Glutamatergic neuron (in vitro differentiated cells): ENCODE results near the gene MST1. TPM values are rescaled to one million over a fixed set of nuclear protein-coding genes. Genes with fewer than 3 reads are reported as not detected.

Experiments used
- DNase-seq: peaks from one replicate; pipeline ENCODE4 v3.0.0; 2022
- H3K27ac Mint-ChIP-seq: one replicate; pipeline ENCODE4 v1.8.0; 2020; ENCODE audit warnings: mild to moderate bottlenecking, mixed read lengths, inconsistent platforms; ENCODE audit not compliant: unreplicated experiment
- H3K27me3 Mint-ChIP-seq: one replicate; pipeline ENCODE4 v1.8.0; 2020; ENCODE audit warnings: mild to moderate bottlenecking, moderate library complexity, mixed read lengths, inconsistent platforms; ENCODE audit not compliant: unreplicated experiment
- H3K36me3 Mint-ChIP-seq: one replicate; pipeline ENCODE4 v1.8.0; 2020; ENCODE audit warnings: mild to moderate bottlenecking, mixed read lengths, inconsistent platforms; ENCODE audit not compliant: unreplicated experiment
- H3K4me1 Mint-ChIP-seq: one replicate; pipeline ENCODE4 v1.8.0; 2020; ENCODE audit warnings: mild to moderate bottlenecking, low read depth, mixed read lengths, inconsistent platforms; ENCODE audit not compliant: unreplicated experiment
- H3K4me3 Mint-ChIP-seq: one replicate; pipeline ENCODE4 v1.8.0; 2020; ENCODE audit warnings: mild to moderate bottlenecking, mixed read lengths, inconsistent platforms; ENCODE audit not compliant: unreplicated experiment
- H3K9me3 Mint-ChIP-seq: one replicate; pipeline ENCODE4 v1.8.0; 2020; ENCODE audit warnings: mild to moderate bottlenecking, moderate library complexity, mixed read lengths, inconsistent platforms; ENCODE audit not compliant: unreplicated experiment
- CTCF ChIP-seq: fragments of 200-600 bp; sonication (generic); IDR thresholded peaks from one replicate; pipeline ENCODE4 v1.5.0; 2021; ENCODE audit not compliant: partially characterized antibody, unreplicated experiment
- total RNA-seq: library from RNA; stranded (reverse); fragmentation: NEBNext Ultra II Directional; extraction: Animal tissue kit (Norgen Biotek cat#: 25700); gene quantifications from one replicate; pipeline ENCODE4 v1.2.1, GENCODE V29; 2021; ENCODE audit not compliant: unreplicated experiment

The MST1 gene
- total RNA-seq, 1 donor from 2014 or later: 23.4 TPM

GRCh38 chr3:49666592-49666991 is 22.7 kb downstream of the MST1 start:
- Mint-ChIP-seq H3K27ac (no peak overlapping the region), H3K27me3 (peaks cover 9% of the 10 kb centered on the region), H3K4me1 (no peaks in the 10 kb centered on the region), H3K36me3 (no peaks in the 10 kb centered on the region), H3K4me3 (no peak overlapping the region), H3K9me3 (peaks cover 13% of the 10 kb centered on the region)
- no peak for DNase-seq
- no peak for TF ChIP-seq CTCF

- Mint-ChIP-seq H3K36me3 (no peaks in the 10 kb centered on the region), H3K4me1 (no peaks in the 10 kb centered on the region), H3K4me3 (no peak overlapping the region), H3K27ac (no peak overlapping the region), H3K27me3 (peaks cover 7% of the 10 kb centered on the region), H3K9me3 (peaks cover 9% of the 10 kb centered on the region)
- TF ChIP-seq CTCF: no peak
- no peak for DNase-seq
These were observed 23.3 kb downstream of the MST1 start for GRCh38 chr3:49665822-49666519.

GRCh38 chr3:49664300-49664699 is 25.0 kb downstream of the MST1 start:
- no peaks in the 10 kb centered on the region for H3K36me3 Mint-ChIP-seq
- peaks cover 10% of the 10 kb centered on the region for H3K27me3 Mint-ChIP-seq
- H3K4me1 Mint-ChIP-seq: no peaks in the 10 kb centered on the region
- no peak overlapping the region for H3K27ac Mint-ChIP-seq
- H3K4me3 Mint-ChIP-seq: no peak overlapping the region
- peaks cover 10% of the 10 kb centered on the region for H3K9me3 Mint-ChIP-seq
- no peak for TF ChIP-seq CTCF
- DNase-seq: no peak

GRCh38 chr3:49663831-49664230 is 25.4 kb downstream of the MST1 start:
- no peak for TF ChIP-seq CTCF
- Mint-ChIP-seq H3K9me3 (peaks cover 15% of the 10 kb centered on the region), H3K4me3 (no peak overlapping the region), H3K36me3 (no peaks in the 10 kb centered on the region), H3K27me3 (peaks cover 14% of the 10 kb centered on the region), H3K27ac (no peak overlapping the region), H3K4me1 (no peaks in the 10 kb centered on the region)
- DNase-seq: no peak

GRCh38 chr3:49662720-49663413 is 26.4 kb downstream of the MST1 start:
- Mint-ChIP-seq H3K4me1 (peaks cover 6% of the 10 kb centered on the region), H3K4me3 (no peak overlapping the region), H3K36me3 (no peaks in the 10 kb centered on the region), H3K27me3 (peaks cover 19% of the 10 kb centered on the region), H3K9me3 (peaks cover 19% of the 10 kb centered on the region), H3K27ac (no peak overlapping the region)
- TF ChIP-seq CTCF: no peak
- no peak for DNase-seq
